OCI-LY7 (cell line): ENCODE measurements around the gene SPC25.

Experiments
- CTCF ChIP-seq: fragments of 200-600 bp; sonication (generic); conservative IDR thresholded peaks from 2 replicates; pipeline ENCODE4 v1.5.1; 2014; ENCODE audit warnings: mild to moderate bottlenecking, antibody characterized with exemption, low read length, moderate library complexity, mixed read lengths
- EZH2phosphoT487 ChIP-seq: fragments of 200-600 bp; sonication (generic); IDR thresholded peaks from 2 replicates; pipeline ENCODE4 v1.6.1; 2018; ENCODE audit warnings: low read depth, borderline replicate concordance, mild to moderate bottlenecking, mixed run types, antibody characterized with exemption, low read length, moderate library complexity, mixed read lengths

- no peak for TF ChIP-seq EZH2phosphoT487
- TF ChIP-seq CTCF, result no peak
Observed at GRCh38 chr2:168874368-168875054, 15.7 kb downstream of the SPC25 start.
